HG03442 (cell line): ENCODE results near the gene NT5C1A.

Source experiments
- ATAC-seq: cut with Tn5 transposase; IDR thresholded peaks from one replicate; pipeline ENCODE4 v1.9.1; 2021; ENCODE audit warnings: mild to moderate bottlenecking, moderate library complexity; ENCODE audit not compliant: unreplicated experiment

NT5C1A gene

GRCh38 chr1:39639305-39640130 is 32.4 kb downstream of the NT5C1A start, which contains the start of gene HEYL:
Gene HEYL (minus strand): TSS chr1:39639643. CDS start chr1:39639625, 18 bp downstream.
- ATAC-seq, result no peak

GRCh38 chr1:39638965-39639304 is 33.0 kb downstream of the NT5C1A start:
- ATAC-seq, result no peak

DNA sequence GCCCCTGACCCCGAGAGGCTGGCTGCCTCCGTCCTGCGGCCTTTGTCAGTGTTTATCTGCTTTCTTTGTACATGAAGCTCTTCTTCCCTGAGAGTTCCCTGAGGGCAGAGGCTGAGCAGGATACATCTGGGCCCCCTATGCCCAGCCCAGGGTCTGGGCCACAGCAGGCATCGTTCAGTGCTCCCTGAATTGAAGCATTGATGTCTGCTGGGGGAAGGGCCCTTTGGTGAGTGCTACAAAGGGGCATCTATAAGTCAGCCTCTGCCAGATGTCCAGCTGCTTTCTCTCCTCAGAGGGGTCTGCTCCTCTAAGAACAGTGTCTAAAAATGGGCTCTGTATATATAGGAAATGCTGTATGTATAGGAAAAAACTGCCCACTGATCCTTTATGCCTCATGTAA is 34.5 kb downstream of the NT5C1A start:
- no peak for ATAC-seq

DNA sequence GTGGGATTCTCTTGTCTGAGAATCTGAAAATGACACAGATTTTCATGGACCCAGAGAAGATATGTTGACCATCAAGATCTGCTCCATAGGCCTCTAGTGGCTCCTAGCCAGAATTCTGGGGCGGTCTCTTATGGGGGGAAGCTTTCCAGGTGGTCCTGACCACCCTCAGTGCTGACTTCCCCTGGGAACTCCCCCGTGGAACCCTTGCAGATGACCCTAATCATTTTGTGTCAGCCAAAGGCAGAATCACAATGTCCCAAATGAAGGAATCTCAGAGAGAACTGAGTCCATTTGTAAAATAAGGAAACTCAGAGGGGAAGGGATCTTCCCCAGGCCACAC is 36.1 kb downstream of the NT5C1A start:
- ATAC-seq, result no peak

DNA sequence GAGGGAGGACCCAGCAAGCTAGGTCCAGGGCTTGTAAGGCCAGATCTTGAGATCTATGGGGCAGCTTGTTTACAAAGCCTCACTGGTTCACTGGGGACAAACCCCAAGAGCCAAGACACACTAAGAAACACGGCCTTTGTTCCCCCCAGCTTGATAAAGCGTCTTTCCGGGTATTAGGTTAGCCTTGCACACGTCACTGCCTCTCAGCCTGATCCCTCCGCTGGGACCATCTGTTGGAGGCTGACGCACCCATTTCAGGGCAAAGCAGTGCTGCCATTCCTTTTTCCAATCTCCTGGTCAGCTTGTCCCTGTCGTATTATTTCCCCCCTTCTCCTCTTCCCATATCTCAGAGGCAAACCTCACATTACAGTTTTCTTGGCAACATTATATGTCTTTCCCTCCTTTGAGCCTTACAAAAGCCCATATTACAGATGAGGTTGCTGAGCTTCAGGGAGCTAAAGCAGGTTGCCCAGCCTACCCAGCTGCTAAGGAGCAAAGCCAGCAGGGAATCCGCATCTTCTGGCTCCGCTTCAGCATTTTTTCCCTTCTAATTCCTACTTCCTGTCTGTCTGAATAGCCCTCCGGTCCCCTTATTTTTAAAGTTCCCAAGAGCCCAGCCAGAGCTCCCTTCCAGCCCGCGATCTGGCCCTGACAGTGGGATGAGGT is 36.6 kb downstream of the NT5C1A start:
- ATAC-seq, result no peak

GRCh38 chr1:39633422-39633821 is 38.5 kb downstream of the NT5C1A start:
- ATAC-seq, result no peak

GRCh38 chr1:39632682-39633417 is 39.1 kb downstream of the NT5C1A start:
- no peak for ATAC-seq

- no peak for ATAC-seq
Observed at GRCh38 chr1:39632323-39632681, 39.6 kb downstream of the NT5C1A start.

DNA sequence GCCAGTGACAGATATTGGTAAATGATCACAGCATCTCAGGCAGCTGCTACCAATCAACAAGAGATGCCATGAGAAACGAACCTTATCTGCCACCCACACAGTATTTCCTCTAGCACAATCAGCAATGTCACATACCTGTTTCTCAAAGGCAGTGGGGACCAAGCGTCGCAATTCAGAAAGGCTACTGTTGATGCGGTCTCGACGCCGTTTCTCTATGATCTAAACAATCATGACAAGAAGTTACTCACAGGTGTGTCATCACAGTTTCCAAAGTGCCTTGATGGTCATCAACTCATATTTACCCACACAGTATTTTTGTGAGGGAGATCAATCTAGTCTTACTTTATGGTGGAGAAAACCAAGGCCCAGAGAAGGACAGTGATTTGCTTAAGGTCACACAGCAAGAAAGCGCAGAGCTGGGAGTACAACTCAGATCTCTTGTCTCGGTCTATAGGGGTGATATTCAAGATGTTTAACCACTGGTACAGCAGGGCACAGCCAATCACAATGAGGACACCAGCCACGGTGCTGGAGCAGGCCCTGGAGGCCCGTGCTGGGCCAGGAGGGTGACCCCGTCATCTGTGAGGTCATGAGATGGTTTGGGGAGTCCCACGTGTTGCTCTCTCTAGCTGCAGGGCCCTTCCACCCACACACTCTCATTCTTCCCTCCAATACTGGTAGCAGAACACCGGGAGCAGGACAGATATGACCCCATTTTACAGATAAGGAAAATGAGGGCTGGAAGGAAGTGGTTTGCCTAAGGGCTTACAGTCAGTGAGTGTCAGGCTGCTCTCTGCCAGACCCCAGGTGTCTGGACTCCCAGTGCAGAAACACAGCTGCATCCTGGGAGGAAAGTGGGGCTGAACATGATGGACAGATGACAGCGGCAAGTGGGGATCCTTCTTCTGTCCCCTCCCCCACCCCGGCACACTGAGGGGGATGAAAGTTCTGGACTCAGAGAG is 40.3 kb downstream of the NT5C1A start:
- no peak for ATAC-seq

DNA sequence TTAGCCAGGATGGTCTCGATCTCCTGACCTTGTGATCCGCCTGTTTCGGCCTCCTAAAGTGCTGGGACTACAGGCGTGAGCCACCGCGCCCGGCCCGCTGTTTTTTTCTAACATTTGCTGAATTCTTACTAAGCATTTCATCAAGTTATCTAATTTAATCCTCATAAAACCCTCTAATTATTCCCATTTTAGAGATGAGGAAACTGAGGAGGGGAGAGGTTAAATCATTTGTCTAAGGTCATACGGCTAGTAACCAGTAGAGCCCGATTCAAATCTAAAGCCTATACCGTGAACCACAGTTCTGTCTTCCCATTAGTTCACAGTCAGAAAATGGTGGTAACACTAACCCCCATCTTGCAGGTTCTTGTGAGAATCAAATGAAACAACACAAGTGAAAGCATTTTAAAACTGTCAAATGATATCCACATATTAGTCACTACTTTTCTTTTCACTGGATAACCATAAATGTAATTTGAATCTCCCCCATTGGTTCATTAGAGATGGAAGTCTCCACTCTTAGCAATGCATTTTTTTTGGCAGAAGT is 43.0 kb downstream of the NT5C1A start:
- no peak for ATAC-seq

GRCh38 chr1:39626646-39627045 is 45.3 kb downstream of the NT5C1A start:
- ATAC-seq, result no peak

DNA sequence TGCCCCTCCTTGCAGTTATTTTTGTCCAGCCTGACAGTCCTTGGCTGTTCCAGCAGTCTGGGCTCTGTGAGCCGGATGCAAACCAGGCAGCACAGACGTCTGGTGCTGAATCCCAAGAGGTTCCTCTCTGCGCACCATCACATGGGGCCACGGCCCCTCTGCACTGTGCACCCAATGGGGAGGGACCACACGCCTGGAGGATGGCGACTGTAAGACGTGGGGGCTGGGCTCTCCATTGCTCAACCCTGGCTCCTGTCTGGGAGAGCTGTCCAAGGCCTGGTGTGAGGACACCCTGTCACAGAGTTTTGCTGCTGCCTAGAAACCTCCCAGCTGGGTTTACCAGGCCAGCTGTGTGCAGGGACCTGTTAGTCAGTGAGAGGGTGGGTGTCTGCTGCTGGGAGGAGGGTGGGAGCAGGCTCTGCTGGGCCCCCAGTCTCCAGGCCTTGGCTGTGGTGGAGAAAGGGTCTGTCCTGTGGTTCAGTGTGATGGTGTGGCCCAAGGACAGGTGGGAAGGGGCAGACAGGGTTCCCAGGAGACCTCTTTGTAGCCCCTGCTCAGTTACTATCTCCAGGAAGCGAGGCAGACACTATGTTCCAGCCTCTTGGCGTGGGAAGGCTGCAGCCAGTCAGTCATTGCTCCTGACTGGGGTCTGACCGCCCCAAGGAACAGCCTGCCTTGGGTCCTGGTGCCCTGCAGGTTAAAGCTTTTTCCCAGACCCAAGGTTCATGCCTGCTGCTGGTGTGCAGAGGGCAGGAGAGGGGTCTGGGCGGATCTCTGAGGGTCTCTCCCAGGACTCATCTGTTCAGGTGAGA is 46.2 kb downstream of the NT5C1A start:
- no peak for ATAC-seq

GRCh38 chr1:39625009-39625408 is 46.9 kb downstream of the NT5C1A start:
- no peak for ATAC-seq

GRCh38 chr1:39623053-39623452 is 48.9 kb downstream of the NT5C1A start:
- no peak for ATAC-seq

- no peak for ATAC-seq
Observed at GRCh38 chr1:39622427-39622826, 49.5 kb downstream of the NT5C1A start.

GRCh38 chr1:39620659-39621165 is 51.2 kb downstream of the NT5C1A start:
- no peak for ATAC-seq

DNA sequence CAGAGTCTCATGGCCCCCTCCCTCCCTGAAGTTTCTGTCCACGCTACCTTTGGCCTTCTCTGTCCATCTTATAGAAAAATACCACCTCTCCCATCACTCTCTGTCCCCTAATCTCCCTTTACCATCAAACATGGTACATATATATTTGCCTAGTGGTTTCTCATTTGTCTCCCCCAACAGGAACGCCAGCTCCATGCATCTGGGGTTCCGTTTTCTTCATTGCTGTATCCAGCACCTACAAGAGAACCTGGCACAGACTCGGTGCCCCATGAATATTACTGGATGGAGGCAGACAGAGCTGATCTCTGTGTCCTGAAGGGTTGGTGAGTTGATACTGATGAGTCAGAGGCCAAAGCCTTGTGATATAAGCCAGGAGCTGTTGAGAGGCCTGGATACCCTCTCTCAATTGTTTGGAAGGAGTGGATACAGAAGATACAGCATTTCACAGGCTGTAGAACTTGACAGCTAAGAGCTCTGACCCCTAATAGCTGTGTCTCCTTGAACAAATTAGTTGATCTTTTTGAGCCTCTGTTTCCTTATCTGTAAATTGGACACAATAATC is 54.3 kb downstream of the NT5C1A start:
- ATAC-seq, result no peak

DNA sequence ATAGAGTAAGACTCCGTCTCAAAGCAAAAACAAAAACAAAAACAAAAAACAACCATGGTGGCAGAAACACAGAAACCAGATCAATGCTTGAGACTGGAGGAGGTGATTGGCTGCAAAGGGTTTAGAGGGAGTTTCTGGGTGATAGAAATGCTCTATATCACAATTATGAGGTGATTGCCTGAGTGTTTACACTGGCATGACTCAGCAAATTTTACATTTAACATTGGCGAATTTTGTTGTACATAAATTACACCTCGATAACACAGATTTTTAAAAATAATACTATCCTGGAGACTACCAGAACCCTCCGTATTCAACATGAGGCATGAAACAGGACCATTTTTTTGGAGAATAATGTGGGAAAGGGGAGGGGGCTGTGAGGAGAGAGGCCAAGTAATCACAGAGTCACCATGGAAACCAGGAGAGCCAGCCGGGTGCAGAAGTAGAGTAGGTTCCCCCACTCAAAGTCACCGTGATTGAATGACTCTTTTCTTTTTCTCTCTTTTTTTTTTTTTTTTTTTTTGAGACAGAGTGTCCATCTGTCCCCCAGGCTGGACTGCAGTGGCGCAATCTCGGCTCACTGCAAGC is 56.7 kb downstream of the NT5C1A start:
- no peak for ATAC-seq

DNA sequence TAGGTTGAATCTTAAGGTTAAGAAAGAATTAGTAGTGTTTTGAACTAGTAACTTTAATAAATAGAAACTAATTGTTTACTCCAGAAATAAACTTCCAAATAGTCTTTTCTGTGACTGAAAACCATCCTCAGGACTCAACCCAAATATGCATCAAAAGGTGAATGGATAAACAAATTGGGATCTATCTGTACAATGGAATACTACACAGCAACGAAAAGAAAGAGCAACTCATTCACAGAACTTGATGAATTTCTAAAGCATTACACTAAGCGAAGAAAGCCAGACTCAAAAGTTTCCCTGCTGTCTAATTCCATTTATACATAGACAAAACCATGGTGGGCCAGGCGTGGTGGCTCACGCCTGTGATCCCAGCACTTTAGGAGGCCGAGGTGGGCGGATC is 57.4 kb downstream of the NT5C1A start:
- no peak for ATAC-seq
